H1 (cell line): Measurements from ENCODE around the gene FGF6. TPM values are rescaled to one million over a fixed set of nuclear protein-coding genes. Genes with fewer than 3 reads are reported as not detected.
A peak's percentile ranks its signal among the peaks of the same experiment; 100 is the strongest.

Experiments
- CTCF ChIA-PET: fragments of 300-600 bp; sonication (Branson Sonifier 250); formaldehyde crosslinking; loops from one replicate; lab custom pipeline; 2021; ENCODE audit not compliant: partially characterized antibody; lab: Charles Lee
- POLR2A ChIA-PET: fragments of 300-600 bp; sonication (Branson Sonifier 250); formaldehyde crosslinking; loops from one replicate; lab custom pipeline; 2021; ENCODE audit warnings: inconsistent platforms; ENCODE audit not compliant: partially characterized antibody; lab: Charles Lee
- DNase-seq, 2 experiments: peaks; one replicate each; pipeline versions ENCODE4 v3.0.0 to v3.0.0-alpha.2; 2010 to 2022; ENCODE audit warnings: low spot score in 2 of 2, low read depth in 1 of 2, mixed read lengths in 1 of 2
- FAIRE-seq: peaks from 2 replicates; lab custom pipeline; 2011; peaks lifted over from hg19 to GRCh38; lab: Jason Lieb, UNC
- H2AFZ ChIP-seq: 2 replicates; pipeline ENCODE4 v1.8.1; 2012; ENCODE audit warnings: low read length, inconsistent platforms
- H2AK5ac ChIP-seq: 2 replicates; pipeline ENCODE4 v1.6.1; 2013; ENCODE audit warnings: low read depth, low read length
- H2BK120ac ChIP-seq: replicated peaks from 2 replicates; pipeline ENCODE3; 2013; ENCODE audit warnings: low read depth, low read length, inconsistent platforms
- H2BK12ac ChIP-seq: 2 replicates; pipeline ENCODE4 v1.6.1; 2013; ENCODE audit warnings: low read depth, low read length
- H2BK15ac ChIP-seq: 2 replicates; pipeline ENCODE4 v1.6.1; 2013; ENCODE audit warnings: low read length
- H2BK20ac ChIP-seq: 2 replicates; pipeline ENCODE4 v1.6.1; 2013; ENCODE audit warnings: low read length
- H2BK5ac ChIP-seq: 2 replicates; pipeline ENCODE4 v1.6.1; 2013; ENCODE audit warnings: low read depth, low read length
- H3K14ac ChIP-seq: 2 replicates; pipeline ENCODE4 v1.6.1; 2013; ENCODE audit warnings: inconsistent platforms; ENCODE audit not compliant: insufficient read length
- H3K18ac ChIP-seq: 2 replicates; pipeline ENCODE4 v1.6.1; 2013; ENCODE audit warnings: low read length; ENCODE audit errors: extremely low read depth
- H3K23ac ChIP-seq: 2 replicates; pipeline ENCODE4 v1.6.1; 2013; ENCODE audit warnings: inconsistent platforms; ENCODE audit not compliant: insufficient read length
- H3K23me2 ChIP-seq: 2 replicates; pipeline ENCODE4 v1.6.1; 2013; ENCODE audit warnings: low read depth, low read length
- H3K27ac ChIP-seq: 2 replicates; pipeline ENCODE4 v1.6.1; 2011; ENCODE audit warnings: low read depth, low read length, inconsistent platforms
- H3K27me3 ChIP-seq, 4 experiments: replicated peaks in 1 of 4; 1 replicate in 1 of 4; 2 replicates in 3 of 4; pipeline versions ENCODE4 v1.6.1 to v1.8.1; 2011 to 2013; ENCODE audit warnings: low read length in 3 of 4, mild to moderate bottlenecking in 3 of 4, inconsistent platforms in 2 of 4, mixed read lengths in 2 of 4, moderate library complexity in 1 of 4; ENCODE audit not compliant: control insufficient read depth in 3 of 4, insufficient read depth in 3 of 4; ENCODE audit errors: extremely low read depth in 1 of 4
- H3K36me3 ChIP-seq, 4 experiments: 2 replicates each; pipeline versions ENCODE4 v1.6.1 to v1.8.1; 2011 to 2013; ENCODE audit warnings: mild to moderate bottlenecking in 4 of 4, low read length in 3 of 4, moderate library complexity in 2 of 4, control low read depth in 1 of 4, inconsistent platforms in 1 of 4; ENCODE audit not compliant: insufficient read depth in 4 of 4, control insufficient read depth in 2 of 4
- H3K4ac ChIP-seq: replicated peaks from 2 replicates; pipeline ENCODE3; 2013; ENCODE audit warnings: low read length, low read depth, mixed read lengths, inconsistent platforms; ENCODE audit not compliant: insufficient read length
- H3K4me1 ChIP-seq, 4 experiments: replicated peaks in 1 of 4; 1 replicate in 1 of 4; 2 replicates in 3 of 4; pipeline versions ENCODE4 v1.6.1 to v1.8.1; 2011 to 2013; ENCODE audit warnings: low read length in 3 of 4, inconsistent platforms in 2 of 4, mixed read lengths in 1 of 4; ENCODE audit not compliant: insufficient read depth in 4 of 4, control insufficient read depth in 3 of 4
- H3K4me2 ChIP-seq, 2 experiments: 2 replicates each; pipeline versions ENCODE4 v1.6.1 to v1.8.1; 2011 to 2013; ENCODE audit warnings: low read depth in 2 of 2, low read length in 2 of 2, control low read depth in 1 of 2, inconsistent platforms in 1 of 2, mild to moderate bottlenecking in 1 of 2; ENCODE audit not compliant: insufficient read depth in 1 of 2
- H3K4me3 ChIP-seq, 4 experiments: fragments of 200-600, 300-600 bp in 1 of 4; sonication (generic), shearing (Covaris generic), sonication (Bioruptor Twin) in 1 of 4; 2 replicates each; pipeline versions ENCODE4 v1.5.1 to v1.8.1; 2011 to 2016; ENCODE audit warnings: low read length in 4 of 4, low read depth in 3 of 4, control low read depth in 2 of 4, inconsistent platforms in 2 of 4, mild to moderate bottlenecking in 2 of 4, mixed read lengths in 1 of 4, moderate library complexity in 1 of 4; ENCODE audit not compliant: insufficient read depth in 2 of 4; ENCODE audit errors: extremely low read depth in 1 of 4
- H3K56ac ChIP-seq: replicated peaks from 2 replicates; pipeline ENCODE3; 2013; ENCODE audit warnings: low read depth, mild to moderate bottlenecking, mixed read lengths, low read length, inconsistent platforms; ENCODE audit not compliant: insufficient read length
- H3K79me1 ChIP-seq: 2 replicates; pipeline ENCODE4 v1.6.1; 2013; ENCODE audit warnings: low read depth, low read length, control low read depth
- H3K79me2 ChIP-seq, 2 experiments: 2 replicates each; pipeline versions ENCODE4 v1.6.1 to v1.8.1; 2012 to 2013; ENCODE audit warnings: low read length in 2 of 2, mild to moderate bottlenecking in 2 of 2, inconsistent platforms in 1 of 2; ENCODE audit not compliant: insufficient read depth in 2 of 2, control insufficient read depth in 1 of 2
- H3K9ac ChIP-seq, 4 experiments: replicated peaks in 1 of 4; 1 replicate in 1 of 4; 2 replicates in 3 of 4; pipeline versions ENCODE4 v1.6.1 to v1.8.1; 2011 to 2013; ENCODE audit warnings: low read depth in 3 of 4, low read length in 3 of 4, control low read depth in 2 of 4, mild to moderate bottlenecking in 2 of 4, moderate library complexity in 2 of 4, inconsistent platforms in 1 of 4; ENCODE audit errors: extremely low read depth in 1 of 4
- H3K9me3 ChIP-seq, 2 experiments: 2 replicates each; pipeline versions ENCODE4 v1.6.1 to v1.8.1; 2012 to 2013; ENCODE audit warnings: mild to moderate bottlenecking in 2 of 2, moderate library complexity in 2 of 2, control low read depth in 1 of 2, inconsistent platforms in 1 of 2, low read depth in 1 of 2, low read length in 1 of 2, mixed read lengths in 1 of 2; ENCODE audit not compliant: insufficient read depth in 2 of 2
- H4K20me1 ChIP-seq, 2 experiments: replicated peaks in 1 of 2; 2 replicates each; pipeline versions ENCODE3 to v1.8.1; 2011 to 2013; ENCODE audit warnings: inconsistent platforms in 2 of 2, low read length in 2 of 2, mild to moderate bottlenecking in 1 of 2; ENCODE audit not compliant: insufficient read depth in 2 of 2, control insufficient read depth in 1 of 2
- H4K5ac ChIP-seq: 2 replicates; pipeline ENCODE4 v1.6.1; 2013; ENCODE audit warnings: low read length, low read depth, mixed read lengths, inconsistent platforms; ENCODE audit not compliant: insufficient read length
- H4K8ac ChIP-seq: 2 replicates; pipeline ENCODE4 v1.8.0; 2013; ENCODE audit warnings: mild to moderate bottlenecking, moderate library complexity, low read length, inconsistent platforms; ENCODE audit not compliant: insufficient read depth; ENCODE audit errors: extremely low read depth
- H4K91ac ChIP-seq: replicated peaks from 2 replicates; pipeline ENCODE3; 2013; ENCODE audit warnings: low read length, mixed read lengths, inconsistent platforms; ENCODE audit not compliant: insufficient read length
- NRF1 ChIP-seq: IDR thresholded peaks from 2 replicates; pipeline ENCODE4 v1.6.1; 2011; ENCODE audit warnings: mild to moderate bottlenecking, low read depth, low read length, improper control_type of control experiment
- SIRT6 ChIP-seq: IDR thresholded peaks from one replicate; pipeline ENCODE4 v1.7.1; 2012; ENCODE audit warnings: low read length, inconsistent platforms
- WGBS, 2 experiments: shearing (Covaris generic) in 1 of 2; methylation state at CpG; one replicate each; pipeline versions ENCODE4 v1.1.6 to v1.1.7; 2013 to 2015; ENCODE audit warnings: low lambda C conversion rate in 2 of 2, mixed read lengths in 2 of 2, inconsistent platforms in 1 of 2, low coverage in 1 of 2, missing lambda C conversion rate in 1 of 2; ENCODE audit not compliant: insufficient replicate concordance in 2 of 2, insufficient coverage in 1 of 2, insufficient read length in 1 of 2; ENCODE audit errors: extremely low coverage in 1 of 2, missing lambda C conversion rate in 1 of 2; 5-methylcytosine and 5-hydroxymethylcytosine counted together
- polyA plus RNA-seq, 7 experiments: library from polyadenylated mRNA; depleted of rRNA in 3 of 7; stranded (reverse) in 5 of 7; unstranded in 2 of 7; fragments of >200 nt in 5 of 7; fragments of 200-250 nt in 2 of 7; gene quantifications; 1 replicate in 5 of 7; 2 replicates in 1 of 7; 4 replicates in 1 of 7; pipeline versions ENCODE4 v1.2.1 to v1.2.3, GENCODE V29; 2011 to 2013; ENCODE audit warnings: missing spikeins in 2 of 7, mixed read lengths in 2 of 7
- total RNA-seq: library from RNA; stranded (reverse); fragmentation: NEBNext Ultra II Directional; extraction: Animal tissue kit (Norgen Biotek cat#: 25700); gene quantifications from 2 replicates; pipeline ENCODE4 v1.2.1, GENCODE V29; 2021

FGF6 gene
- total and polyA plus RNA-seq, 2 of the 8 experiments (the other 6 are each of a cell fraction or from before 2014, with no cell fraction given), result not detected

DNA sequence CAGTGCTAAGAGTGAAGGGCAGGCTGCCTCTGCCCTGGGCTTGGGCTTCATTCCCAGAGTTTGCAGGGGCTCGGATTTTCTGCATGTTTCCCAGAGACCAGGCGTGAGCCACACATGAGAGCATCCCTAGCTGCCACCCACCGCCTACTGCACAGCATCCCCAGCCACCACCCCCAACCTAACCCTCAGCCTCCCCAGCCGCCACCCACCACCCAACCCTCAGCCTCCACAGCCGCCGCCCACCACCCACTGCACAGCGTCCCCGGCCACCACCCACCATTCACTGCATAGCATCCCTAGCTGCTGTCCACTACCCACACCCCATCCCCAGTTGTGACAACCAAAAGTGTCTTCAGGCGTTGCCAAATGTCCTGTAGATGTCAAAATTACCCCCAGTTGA lies 22.6 kb downstream of the FGF6 start:
- Histone ChIP-seq H3K4me1 (no peaks in the 10 kb centered on the region), H3K79me1 (no peaks in the 10 kb centered on the region), H3K9ac (no peak overlapping the region), H3K23me2 (no peaks in the 10 kb centered on the region), H2AK5ac (no peak overlapping the region), H2AFZ (peak overlapping the region; percentile 47; the same call in 1 of the 2 replicates), H2BK12ac (no peak overlapping the region; the same call in 1 of the 2 replicates), H3K4me2 (no peak overlapping the region), H4K91ac (no peak overlapping the region), H3K4ac (no peak overlapping the region), H2BK120ac (no peak overlapping the region), H3K9me3 (no peaks in the 10 kb centered on the region), H3K18ac (no peak overlapping the region), H2BK15ac (no peak overlapping the region), H3K23ac (no peak overlapping the region), H3K36me3 (no peaks in the 10 kb centered on the region), H3K14ac (no peak overlapping the region), H3K27ac (no peak overlapping the region), H3K4me3 (no peak overlapping the region), H2BK20ac (no peak overlapping the region), H3K79me2 (no peaks in the 10 kb centered on the region), H4K20me1 (no peaks in the 10 kb centered on the region), H3K27me3 (no peaks in the 10 kb centered on the region), H3K56ac (no peak overlapping the region), H4K5ac (no peak overlapping the region), H2BK5ac (no peak overlapping the region), H4K8ac (peak overlapping the region; percentile 35; the same call in 1 of the 2 replicates)
- no peak for DNase-seq
- FAIRE-seq, result no peak
- WGBS, 2 experiments, result 80% methylated on average over 2 of the region's 9 CpGs; no CpG with 5 or more reads in 1 of the 2 experiments
- ChIA-PET CTCF (interaction anchor here (1.0 to 4.5 kb wide), 8 partner anchors 9 to 104 kb away, joined by 3 to 39 read pairs (median 9); partner anchors contain the start of gene FGF23), POLR2A (interaction anchor here (0.7 to 1.3 kb wide), 3 partner anchors 8 to 330 kb away, joined by 3 read pairs; partner anchors contain the start of gene RAD51AP1)
- TF ChIP-seq NRF1 (no peak), SIRT6 (no peak)
